Duodenal mucosa (tissue), 2 donors: ENCODE data around the gene PCDHB12.
"Not testable (repeated sequence)": the region's sequence is repeated elsewhere in the genome, so short reads cannot be mapped to it uniquely, and the experiment has no call there.

Experiments
- H3K27ac ChIP-seq: one replicate; pipeline ENCODE4 v1.7.0; 2013; ENCODE audit warnings: low read depth, low read length
- H3K27me3 ChIP-seq, 2 donors: one replicate each; pipeline ENCODE4 v1.7.0; 2013; ENCODE audit warnings: low read length in 2 of 2, control low read depth in 1 of 2; ENCODE audit not compliant: insufficient read depth in 2 of 2, control insufficient read depth in 1 of 2
- H3K36me3 ChIP-seq, 2 donors: one replicate each; pipeline ENCODE4 v1.7.0; 2013; ENCODE audit warnings: low read length in 2 of 2, control low read depth in 1 of 2; ENCODE audit not compliant: insufficient read depth in 2 of 2, control insufficient read depth in 1 of 2
- H3K4me1 ChIP-seq, 2 donors: one replicate each; pipeline ENCODE4 v1.7.0; 2013; ENCODE audit warnings: low read length in 2 of 2, control low read depth in 1 of 2; ENCODE audit not compliant: insufficient read depth in 2 of 2, control insufficient read depth in 1 of 2
- H3K4me3 ChIP-seq, 2 donors: one replicate each; pipeline ENCODE4 v1.7.0; 2013; ENCODE audit warnings: low read length in 2 of 2, low read depth in 1 of 2
- H3K9ac ChIP-seq, 2 donors: one replicate each; pipeline ENCODE4 v1.7.0; 2013; ENCODE audit warnings: low read length in 2 of 2, low read depth in 1 of 2
- H3K9me3 ChIP-seq, 2 donors: one replicate each; pipeline ENCODE4 v1.7.0; 2013; ENCODE audit warnings: low read length in 2 of 2, control low read depth in 1 of 2; ENCODE audit not compliant: control insufficient read depth in 1 of 2

The PCDHB12 gene

GRCh38 chr5:141208478-141208877 is at the start of gene PCDHB12:
TSS of gene PCDHB12 (plus strand) at chr5:141208719. CDS start at chr5:141208908, 189 bp downstream.
- no peak within 1 kb of the TSS for H3K9ac ChIP-seq
- no peaks in the 10 kb centered on the region for H3K4me1 ChIP-seq
- H3K9me3 ChIP-seq = peaks cover 4 to 8% of the 10 kb centered on the region in 2 donors
- H3K27ac ChIP-seq = no peak within 1 kb of the TSS
- H3K4me3 ChIP-seq = peak within 1 kb of the TSS in 1 of 2 donors; percentile 34
- H3K27me3 ChIP-seq = no peaks in the 10 kb centered on the region
- H3K36me3 ChIP-seq = no peaks in the 10 kb centered on the region

GRCh38 chr5:141172381-141173204 is 35.9 kb upstream of the PCDHB12 start, which contains the start of gene PCDHB7:
TSS of gene PCDHB7 (plus strand) at chr5:141172644. CDS start at chr5:141172836, 192 bp downstream.
- no peaks in the 10 kb centered on the region for H3K36me3 ChIP-seq
- H3K9me3 ChIP-seq = peaks cover 16 to 26% of the 10 kb centered on the region in 2 donors
- peak within 1 kb of the TSS in 1 of 2 donors; percentile 9 for H3K4me3 ChIP-seq
- H3K4me1 ChIP-seq = no peaks in the 10 kb centered on the region
- no peak within 1 kb of the TSS for H3K9ac ChIP-seq
- H3K27me3 ChIP-seq = no peaks in the 10 kb centered on the region
- no peak within 1 kb of the TSS for H3K27ac ChIP-seq

DNA sequence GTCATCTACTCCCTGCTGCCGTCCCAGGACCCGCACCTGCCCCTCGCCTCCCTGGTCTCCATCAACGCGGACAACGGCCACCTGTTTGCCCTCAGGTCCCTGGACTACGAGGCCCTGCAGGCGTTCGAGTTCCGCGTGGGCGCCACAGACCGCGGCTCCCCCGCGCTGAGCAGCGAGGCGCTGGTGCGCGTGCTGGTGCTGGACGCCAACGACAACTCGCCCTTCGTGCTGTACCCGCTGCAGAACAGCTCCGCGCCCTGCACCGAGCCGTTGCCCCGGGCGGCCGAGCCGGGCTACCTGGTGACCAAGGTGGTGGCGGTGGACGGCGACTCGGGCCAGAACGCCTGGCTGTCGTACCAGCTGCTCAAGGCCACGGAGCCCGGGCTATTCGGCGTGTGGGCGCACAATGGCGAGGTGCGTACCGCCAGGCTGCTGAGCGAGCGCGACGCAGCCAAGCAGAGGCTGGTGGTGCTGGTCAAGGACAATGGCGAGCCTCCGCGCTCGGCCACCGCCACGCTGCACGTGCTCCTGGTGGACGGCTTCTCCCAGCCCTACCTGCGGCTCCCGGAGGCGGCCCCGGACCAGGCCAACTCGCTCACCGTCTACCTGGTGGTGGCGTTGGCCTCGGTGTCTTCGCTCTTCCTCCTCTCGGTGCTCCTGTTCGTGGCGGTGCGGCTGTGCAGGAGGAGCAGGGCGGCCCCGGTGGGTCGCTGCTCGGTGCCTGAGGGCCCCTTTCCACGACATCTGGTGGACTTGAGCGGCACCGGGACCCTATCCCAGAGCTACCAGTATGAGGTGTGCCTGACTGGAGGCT is 34.0 kb upstream of the PCDHB12 start:
- H3K9ac ChIP-seq, H3K36me3 ChIP-seq, H3K4me1 ChIP-seq, H3K27ac ChIP-seq, H3K4me3 ChIP-seq, H3K27me3 ChIP-seq: not testable (repeated sequence)
- peaks cover 16 to 30% of the 10 kb centered on the region in 2 donors for H3K9me3 ChIP-seq

DNA sequence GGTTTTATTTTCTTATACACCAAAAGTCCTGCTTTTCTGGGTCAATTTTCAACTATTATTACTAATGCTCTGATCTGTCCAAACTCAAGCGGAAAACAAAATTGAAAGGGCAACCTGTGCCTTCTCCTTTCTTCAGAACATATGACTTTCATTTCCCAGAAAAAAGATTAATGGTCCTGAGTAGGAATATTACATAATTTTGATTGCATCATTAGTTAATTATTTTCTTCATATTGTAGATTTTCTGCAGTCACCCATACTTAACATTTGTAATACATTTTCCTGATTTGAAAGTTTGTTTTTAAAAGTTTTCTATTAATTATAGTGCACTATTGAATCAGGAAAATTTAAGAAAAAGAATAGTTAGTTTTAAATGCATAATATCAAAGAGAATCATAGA is 32.6 kb upstream of the PCDHB12 start:
- no peaks in the 10 kb centered on the region for H3K36me3 ChIP-seq
- no peaks in the 10 kb centered on the region for H3K4me1 ChIP-seq
- H3K27ac ChIP-seq = no peak overlapping the region
- no peaks in the 10 kb centered on the region for H3K27me3 ChIP-seq
- H3K9me3 ChIP-seq = peaks cover 16 to 30% of the 10 kb centered on the region in 2 donors
- H3K9ac ChIP-seq = no peak overlapping the region
- no peak overlapping the region for H3K4me3 ChIP-seq

GRCh38 chr5:141177577-141178191 is 30.8 kb upstream of the PCDHB12 start, which contains the start of gene PCDHB8:
TSS of gene PCDHB8 (plus strand) at chr5:141177790. CDS start at chr5:141178035, 245 bp downstream.
- not testable (repeated sequence) for H3K4me3 ChIP-seq, H3K36me3 ChIP-seq, H3K27me3 ChIP-seq, H3K4me1 ChIP-seq, H3K9ac ChIP-seq, H3K27ac ChIP-seq
- H3K9me3 ChIP-seq = peaks cover 16 to 38% of the 10 kb centered on the region in 2 donors

- not testable (repeated sequence) for H3K27ac ChIP-seq, H3K36me3 ChIP-seq, H3K4me3 ChIP-seq, H3K9ac ChIP-seq, H3K27me3 ChIP-seq, H3K4me1 ChIP-seq
- H3K9me3 ChIP-seq = peaks cover 12 to 36% of the 10 kb centered on the region in 2 donors
These were observed 29.1 kb upstream of the PCDHB12 start for GRCh38 chr5:141179371-141179770.

DNA sequence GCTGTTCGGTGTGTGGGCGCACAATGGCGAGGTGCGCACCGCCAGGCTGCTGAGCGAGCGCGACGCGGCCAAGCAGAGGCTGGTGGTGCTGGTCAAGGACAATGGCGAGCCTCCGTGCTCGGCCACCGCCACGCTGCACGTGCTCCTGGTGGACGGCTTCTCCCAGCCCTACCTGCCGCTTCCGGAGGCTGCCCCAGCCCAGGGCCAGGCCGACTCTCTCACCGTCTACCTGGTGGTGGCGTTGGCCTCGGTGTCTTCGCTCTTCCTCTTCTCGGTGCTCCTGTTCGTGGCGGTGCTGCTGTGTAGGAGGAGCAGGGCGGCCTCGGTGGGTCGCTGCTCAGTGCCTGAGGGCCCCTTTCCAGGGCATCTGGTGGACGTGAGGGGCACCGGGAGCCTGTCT is 28.6 kb upstream of the PCDHB12 start:
- H3K27me3 ChIP-seq, H3K4me3 ChIP-seq, H3K36me3 ChIP-seq, H3K4me1 ChIP-seq, H3K9ac ChIP-seq, H3K27ac ChIP-seq: not testable (repeated sequence)
- peaks cover 12 to 34% of the 10 kb centered on the region in 2 donors for H3K9me3 ChIP-seq

DNA sequence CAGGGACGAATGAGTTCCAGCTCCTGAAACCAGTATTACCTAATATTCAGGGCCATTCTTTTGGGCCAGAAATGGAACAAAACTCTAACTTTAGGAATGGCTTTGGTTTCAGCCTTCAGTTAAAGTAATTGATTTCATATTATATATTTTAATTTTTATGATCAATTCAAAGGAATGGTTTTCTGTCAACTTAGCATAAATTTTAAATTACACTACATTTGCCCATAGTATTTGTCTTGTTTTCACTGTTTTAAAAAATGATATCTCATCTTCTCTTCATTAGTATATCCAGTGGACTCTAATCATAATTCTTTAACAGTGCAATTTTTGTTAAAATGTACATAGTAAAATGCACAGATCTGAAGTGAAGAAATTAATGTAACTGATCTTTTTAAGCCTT is 28.2 kb upstream of the PCDHB12 start:
- Histone ChIP-seq H3K9me3 (peaks cover 12 to 29% of the 10 kb centered on the region in 2 donors), H3K4me1 (no peaks in the 10 kb centered on the region), H3K27me3 (no peaks in the 10 kb centered on the region), H3K4me3 (no peak overlapping the region), H3K27ac (no peak overlapping the region), H3K9ac (no peak overlapping the region), H3K36me3 (no peaks in the 10 kb centered on the region)

DNA sequence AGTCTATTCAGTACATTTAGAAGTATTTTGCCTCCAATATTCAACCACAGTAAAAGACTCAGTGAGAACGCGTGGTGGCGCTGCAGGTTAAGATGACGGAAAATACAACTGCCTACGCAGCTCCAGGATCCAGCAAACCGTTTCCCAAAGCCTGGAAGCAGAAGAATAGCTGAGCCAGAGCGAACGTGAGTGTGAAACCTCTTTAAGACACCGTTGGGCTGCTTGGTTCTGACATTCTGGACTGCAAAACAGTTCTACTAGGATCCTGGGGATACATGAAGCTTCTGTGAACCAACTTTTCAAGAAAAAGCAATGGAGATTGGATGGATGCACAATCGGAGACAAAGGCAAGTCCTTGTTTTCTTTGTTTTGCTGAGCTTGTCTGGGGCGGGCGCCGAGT is 26.3 kb upstream of the PCDHB12 start, which contains the start of gene PCDHB16:
PCDHB16 (plus strand) TSS at position 140 of the 400 bp plus-strand sequence; CDS start at position 313, 173 bp downstream.
- Histone ChIP-seq H3K4me1 (no peaks in the 10 kb centered on the region), H3K27me3 (no peaks in the 10 kb centered on the region), H3K36me3 (no peaks in the 10 kb centered on the region), H3K9ac (no peak within 1 kb of the TSS), H3K27ac (no peak within 1 kb of the TSS), H3K9me3 (peaks cover 9 to 27% of the 10 kb centered on the region in 2 donors), H3K4me3 (peak within 1 kb of the TSS in 1 of 2 donors; percentile 21)
